OCI-LY3 (cell line): ENCODE data around the gene TAF11L5.
"Not testable (repeated sequence)": the region's sequence is repeated elsewhere in the genome, so short reads cannot be mapped to it uniquely, and the experiment has no call there.

Source experiments
- H2AFZ ChIP-seq: fragments of 200-600, 300-600 bp; shearing (Covaris generic); 2 replicates; pipeline ENCODE4 v1.6.0; 2014; ENCODE audit warnings: antibody characterized with exemption, low read depth, low read length
- H3K27ac ChIP-seq: fragments of 200-600, 300-600 bp; sonication (generic); 2 replicates; pipeline ENCODE4 v1.5.1; 2014; ENCODE audit warnings: mild to moderate bottlenecking, low read length, moderate library complexity, mixed read lengths
- H3K27me3 ChIP-seq: fragments of 200-600, 300-600 bp; sonication (generic); 2 replicates; pipeline ENCODE4 v1.6.1; 2014; ENCODE audit warnings: low read depth, low read length, mixed read lengths
- H3K36me3 ChIP-seq: fragments of 200-600, 300-600 bp; sonication (generic); replicated peaks from 2 replicates; pipeline ENCODE3; 2014; ENCODE audit warnings: low read depth, low read length, mixed read lengths
- H3K4me1 ChIP-seq: fragments of 300-600, 200-600 bp; sonication (generic); 2 replicates; pipeline ENCODE4 v1.6.1; 2014; ENCODE audit warnings: low read length, mixed read lengths
- H3K4me2 ChIP-seq: fragments of 200-600, 300-600 bp; sonication (generic); 2 replicates; pipeline ENCODE4 v1.6.1; 2014; ENCODE audit warnings: low read length, mixed read lengths
- H3K4me3 ChIP-seq: fragments of 300-600, 200-600 bp; sonication (generic); 2 replicates; pipeline ENCODE4 v1.5.1; 2014; ENCODE audit warnings: antibody characterized with exemption, mild to moderate bottlenecking, low read length, moderate library complexity
- H3K79me2 ChIP-seq: fragments of 300-600, 200-600 bp; shearing (Covaris generic); 2 replicates; pipeline ENCODE4 v1.6.1; 2014; ENCODE audit warnings: mild to moderate bottlenecking, low read length, mixed read lengths
- H3K9ac ChIP-seq: fragments of 300-600, 200-600 bp; shearing (Covaris generic); 2 replicates; pipeline ENCODE4 v1.6.0; 2014; ENCODE audit warnings: mild to moderate bottlenecking, low read length, moderate library complexity
- H3K9me3 ChIP-seq: fragments of 200-600, 300-600 bp; shearing (Covaris generic); 2 replicates; pipeline ENCODE4 v1.6.1; 2014; ENCODE audit warnings: low read length, mixed read lengths; ENCODE audit not compliant: insufficient read depth
- H4K20me1 ChIP-seq: fragments of 200-600, 300-600 bp; sonication (generic); 2 replicates; pipeline ENCODE4 v1.6.1; 2016; ENCODE audit warnings: low read length, mixed read lengths; ENCODE audit not compliant: insufficient read depth
- EZH2phosphoT487 ChIP-seq: fragments of 200-600 bp; shearing (Covaris generic); IDR thresholded peaks from 2 replicates; pipeline ENCODE4 v1.6.1; 2018; ENCODE audit warnings: antibody characterized with exemption, mixed run types, low read depth
- TF ChIP-seq, protein P1 (sequence below): fragments of 200-600, 300-600 bp; sonication (generic); IDR thresholded peaks from 2 replicates; pipeline ENCODE4 v1.5.1; 2014; ENCODE audit warnings: antibody characterized with exemption, low read length, low read depth

Gene TAF11L5

GRCh38 chr5:17524935-17525334 is at the start of gene TAF11L5:
Gene TAF11L5, plus strand, starts transcription at chr5:17525235.
- not testable (repeated sequence) for H3K27me3 ChIP-seq, H3K79me2 ChIP-seq, H3K36me3 ChIP-seq, H3K9ac ChIP-seq, H3K4me3 ChIP-seq, H3K4me1 ChIP-seq, H3K27ac ChIP-seq, H3K4me2 ChIP-seq, H2AFZ ChIP-seq, H3K9me3 ChIP-seq, H4K20me1 ChIP-seq

DNA sequence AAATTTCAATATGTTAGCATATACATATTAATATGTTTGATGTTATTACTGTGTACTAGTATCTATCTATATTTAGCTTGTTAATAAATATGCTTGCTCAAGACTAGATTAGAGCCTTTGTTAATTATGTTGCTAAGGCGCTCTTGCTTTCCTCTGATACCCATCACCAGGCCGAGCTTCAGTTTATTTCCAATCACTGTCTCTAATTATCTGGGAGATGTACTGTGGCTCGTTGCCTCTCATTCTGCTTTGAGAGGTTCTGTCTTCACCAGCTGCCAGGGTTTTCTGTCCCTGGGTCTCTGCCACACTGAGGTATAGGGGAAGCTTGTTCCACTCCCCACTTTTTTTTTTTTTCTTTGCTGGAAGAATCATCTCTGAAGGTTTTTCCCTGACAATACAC is 48.0 kb upstream of the TAF11L5 start:
- no peaks in the 10 kb centered on the region for H3K79me2 ChIP-seq
- H3K4me1 ChIP-seq = peaks cover 13% of the 10 kb centered on the region
- peaks cover 5% of the 10 kb centered on the region for H3K27me3 ChIP-seq
- H3K4me3 ChIP-seq = no peak overlapping the region
- TF ChIP-seq, protein P1, sequence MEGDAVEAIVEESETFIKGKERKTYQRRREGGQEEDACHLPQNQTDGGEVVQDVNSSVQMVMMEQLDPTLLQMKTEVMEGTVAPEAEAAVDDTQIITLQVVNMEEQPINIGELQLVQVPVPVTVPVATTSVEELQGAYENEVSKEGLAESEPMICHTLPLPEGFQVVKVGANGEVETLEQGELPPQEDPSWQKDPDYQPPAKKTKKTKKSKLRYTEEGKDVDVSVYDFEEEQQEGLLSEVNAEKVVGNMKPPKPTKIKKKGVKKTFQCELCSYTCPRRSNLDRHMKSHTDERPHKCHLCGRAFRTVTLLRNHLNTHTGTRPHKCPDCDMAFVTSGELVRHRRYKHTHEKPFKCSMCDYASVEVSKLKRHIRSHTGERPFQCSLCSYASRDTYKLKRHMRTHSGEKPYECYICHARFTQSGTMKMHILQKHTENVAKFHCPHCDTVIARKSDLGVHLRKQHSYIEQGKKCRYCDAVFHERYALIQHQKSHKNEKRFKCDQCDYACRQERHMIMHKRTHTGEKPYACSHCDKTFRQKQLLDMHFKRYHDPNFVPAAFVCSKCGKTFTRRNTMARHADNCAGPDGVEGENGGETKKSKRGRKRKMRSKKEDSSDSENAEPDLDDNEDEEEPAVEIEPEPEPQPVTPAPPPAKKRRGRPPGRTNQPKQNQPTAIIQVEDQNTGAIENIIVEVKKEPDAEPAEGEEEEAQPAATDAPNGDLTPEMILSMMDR = no peak
- no peak for TF ChIP-seq EZH2phosphoT487
- H3K36me3 ChIP-seq = no peaks in the 10 kb centered on the region
- H2AFZ ChIP-seq = no peak overlapping the region
- no peak overlapping the region for H3K27ac ChIP-seq
- no peaks in the 10 kb centered on the region for H3K9me3 ChIP-seq
- H3K4me2 ChIP-seq = no peak overlapping the region
- no peak overlapping the region for H3K9ac ChIP-seq
- H4K20me1 ChIP-seq = no peaks in the 10 kb centered on the region

GRCh38 chr5:17477573-17478265 is 47.3 kb upstream of the TAF11L5 start:
- Histone ChIP-seq H2AFZ (no peak overlapping the region), H3K27me3 (peaks cover 6% of the 10 kb centered on the region)

DNA sequence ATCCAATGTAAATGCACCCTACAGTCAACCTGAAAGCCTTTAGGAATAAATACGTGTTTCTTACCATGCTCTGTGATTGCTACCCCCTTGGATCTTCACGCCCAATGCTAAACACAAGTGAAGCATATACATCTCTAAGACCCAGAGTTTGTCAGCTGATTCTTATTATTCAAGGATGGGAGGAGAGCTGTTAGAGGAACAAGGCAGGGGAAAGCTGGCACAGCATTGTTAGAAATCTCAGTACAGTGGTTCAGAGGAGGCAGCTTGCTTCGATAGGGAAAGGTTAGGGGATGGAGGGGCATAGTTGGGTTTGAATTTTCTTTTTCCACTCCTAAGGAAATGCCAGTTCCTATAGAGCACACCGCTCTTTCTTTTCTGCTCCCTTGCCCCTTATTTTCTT is 43.7 kb upstream of the TAF11L5 start:
- no peak overlapping the region for H2AFZ ChIP-seq
- H4K20me1 ChIP-seq = no peaks in the 10 kb centered on the region
- H3K79me2 ChIP-seq = no peaks in the 10 kb centered on the region
- peaks cover 11% of the 10 kb centered on the region for H3K4me1 ChIP-seq
- no peaks in the 10 kb centered on the region for H3K36me3 ChIP-seq
- H3K9me3 ChIP-seq = no peaks in the 10 kb centered on the region
- TF ChIP-seq, protein P1 = no peak
- TF ChIP-seq EZH2phosphoT487 = no peak
- no peak overlapping the region for H3K4me3 ChIP-seq
- H3K9ac ChIP-seq = no peak overlapping the region
- peak overlapping the region; percentile 15; the same call in 1 of the 2 replicates for H3K4me2 ChIP-seq
- H3K27ac ChIP-seq = no peak overlapping the region
- peaks cover 6% of the 10 kb centered on the region for H3K27me3 ChIP-seq

More at GRCh38 chr5:17477573-17478265, 47.3 kb upstream of the TAF11L5 start:
- Histone ChIP-seq H4K20me1 (no peaks in the 10 kb centered on the region), H3K36me3 (no peaks in the 10 kb centered on the region), H3K27ac (no peak overlapping the region), H3K9ac (no peak overlapping the region), H3K9me3 (no peaks in the 10 kb centered on the region), H3K4me2 (no peak overlapping the region), H3K79me2 (no peaks in the 10 kb centered on the region), H3K4me1 (peaks cover 13% of the 10 kb centered on the region), H3K4me3 (no peak overlapping the region)
- TF ChIP-seq EZH2phosphoT487 = no peak
- TF ChIP-seq, protein P1 = no peak
